Activated naive CD4-positive, alpha-beta T cell treated with anti-CD3 and anti-CD28 coated beads, Interleukin-2, amount 50 U/mL, for 72 hours (primary cell): ENCODE measurements around the gene LEF1. TPM values are rescaled to one million over a fixed set of nuclear protein-coding genes. Genes with fewer than 3 reads are reported as not detected.
A peak's percentile ranks its signal among the peaks of the same experiment; 100 is the strongest.

Experiments
- ATAC-seq, 2 donors: fragments of 150-1000 bp; cut with Tn5 transposase; 2 replicates each; pipeline ENCODE4 v1.10.0; 2021; ENCODE audit warnings: mild to moderate bottlenecking in 2 of 2, moderate library complexity in 2 of 2
- DNase-seq, 2 donors: peaks; one replicate each; pipeline ENCODE4 v3.0.0; 2021 to 2022; ENCODE audit warnings: low spot score in 2 of 2
- H3K27ac Mint-ChIP-seq, 2 donors: one replicate each; pipeline ENCODE4 v1.8.0; 2022; ENCODE audit warnings: mild to moderate bottlenecking in 2 of 2, mixed read lengths in 2 of 2
- H3K36me3 Mint-ChIP-seq, 2 donors: one replicate each; pipeline ENCODE4 v1.8.0; 2022; ENCODE audit warnings: mixed read lengths in 2 of 2
- H3K9me3 Mint-ChIP-seq, 2 donors: one replicate each; pipeline ENCODE4 v1.8.0; 2022; ENCODE audit warnings: mixed read lengths in 2 of 2
- total RNA-seq, 2 donors: library from RNA; stranded (reverse); gene quantifications; one replicate each; pipeline ENCODE4 v1.2.3, GENCODE V29; 2022

Gene LEF1
- total RNA-seq, 2 donors from 2014 or later: 205 to 291 TPM

DNA sequence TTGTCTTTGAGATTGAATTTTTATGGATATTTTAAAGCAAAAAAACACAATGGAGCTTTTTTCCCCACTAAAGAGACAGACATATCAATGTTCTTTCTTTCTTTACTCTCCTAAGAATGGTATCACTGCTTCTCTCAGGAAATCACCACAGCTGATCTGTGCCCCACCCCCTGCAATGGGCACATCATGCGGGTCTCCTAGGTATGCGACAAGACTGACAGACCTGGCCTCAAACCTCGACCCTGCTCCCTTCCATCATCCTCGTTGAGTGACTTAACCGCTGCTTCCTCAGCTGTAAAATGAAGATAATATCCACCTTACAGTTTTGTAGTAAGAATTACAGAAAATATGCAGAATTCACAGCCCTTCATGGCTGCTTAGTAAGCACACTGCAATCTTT is 58.3 kb downstream of the LEF1 start:
- DNase-seq: no peak
- peak overlapping the region; percentile 90 to 93 for H3K27ac Mint-ChIP-seq
- peaks cover 20 to 52% of the 10 kb centered on the region in 2 donors for H3K36me3 Mint-ChIP-seq
- no peaks in the 10 kb centered on the region for H3K9me3 Mint-ChIP-seq
- ATAC-seq: peak in 1 of 2 donors; percentile 1

DNA sequence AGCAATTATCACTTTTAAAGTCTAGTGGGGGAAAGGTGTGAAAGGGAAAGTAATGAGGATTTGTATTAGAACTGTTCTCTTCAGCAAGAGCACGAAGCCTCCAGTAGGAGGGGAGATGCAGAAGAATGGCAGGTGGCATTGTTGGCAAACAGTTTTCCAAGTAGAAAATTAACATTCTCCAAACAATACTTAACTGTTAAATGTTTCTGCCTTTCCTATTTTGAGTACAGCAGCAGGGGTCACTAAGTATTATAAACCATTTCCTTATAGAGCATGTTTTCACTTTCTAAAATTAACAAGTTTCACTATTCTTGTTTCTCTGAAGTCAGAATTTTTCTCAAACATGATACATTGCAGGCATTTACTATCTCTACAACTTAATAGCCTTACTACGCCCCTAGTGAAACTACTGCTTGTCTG is 58.7 kb downstream of the LEF1 start:
- H3K27ac Mint-ChIP-seq: peak overlapping the region; percentile 90 to 93
- peaks cover 20 to 53% of the 10 kb centered on the region in 2 donors for H3K36me3 Mint-ChIP-seq
- no peak for DNase-seq
- peak; percentile 3 to 35 for ATAC-seq
- H3K9me3 Mint-ChIP-seq: no peaks in the 10 kb centered on the region

DNA sequence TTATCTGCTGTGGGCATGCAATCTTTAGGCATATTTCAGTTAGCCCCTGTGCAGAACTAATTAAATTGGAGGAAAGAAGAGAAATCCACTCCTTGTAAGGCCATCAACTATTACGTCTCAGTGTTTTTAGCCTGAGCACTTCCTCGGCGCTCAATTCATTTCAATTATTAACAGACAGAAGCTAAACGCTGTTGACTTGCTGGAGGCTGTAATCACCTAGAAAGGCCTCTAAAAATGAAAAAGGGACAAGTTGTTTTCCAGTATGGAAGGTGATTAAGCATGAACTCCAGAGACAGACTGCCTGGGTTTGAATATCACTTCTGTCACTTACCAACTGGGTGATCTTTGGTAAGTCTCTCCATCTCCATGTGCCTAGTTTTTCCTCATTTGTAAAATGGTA is 59.6 kb downstream of the LEF1 start:
- ATAC-seq (no peak), DNase-seq (no peak)
- no peaks in the 10 kb centered on the region for H3K9me3 Mint-ChIP-seq
- H3K36me3 Mint-ChIP-seq: peaks cover 20 to 52% of the 10 kb centered on the region in 2 donors
- peak overlapping the region; percentile 93 to 99 for H3K27ac Mint-ChIP-seq

DNA sequence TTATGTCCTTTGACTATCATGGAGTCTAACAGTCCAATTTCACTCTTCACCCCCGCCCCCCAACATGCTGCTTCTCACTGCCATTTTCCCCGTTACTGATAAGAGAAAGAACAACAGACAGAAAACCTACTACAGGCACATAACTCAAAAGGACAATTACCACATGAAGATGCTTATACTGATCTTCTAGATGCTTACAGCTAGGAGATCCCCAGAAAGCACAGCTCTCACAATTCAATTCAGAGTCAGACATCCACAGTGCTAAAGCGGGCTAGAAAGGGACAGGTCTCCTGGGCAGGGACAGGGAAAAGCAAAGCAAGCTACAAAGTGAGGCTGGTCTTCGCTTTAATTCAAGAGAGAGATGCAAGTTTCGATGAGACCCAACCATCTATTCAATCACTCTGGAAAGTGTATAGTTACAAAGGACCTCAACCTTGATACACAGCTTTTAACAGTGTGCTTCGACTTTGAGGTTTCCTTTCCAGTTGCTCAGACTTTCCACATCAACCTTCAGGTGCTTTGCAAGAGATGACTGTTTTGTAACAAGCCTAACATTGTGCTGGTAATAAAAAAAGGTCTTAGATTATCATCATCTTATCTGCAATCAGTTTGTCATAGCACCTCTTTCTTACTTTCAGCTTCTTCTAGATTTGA is 60.9 kb downstream of the LEF1 start:
- no peaks in the 10 kb centered on the region for H3K9me3 Mint-ChIP-seq
- ATAC-seq (peak; percentile 90), DNase-seq (peak in 1 of 2 donors; percentile 57)
- peaks cover 20 to 60% of the 10 kb centered on the region in 2 donors for H3K36me3 Mint-ChIP-seq
- H3K27ac Mint-ChIP-seq: peak overlapping the region; percentile 93 to 99

DNA sequence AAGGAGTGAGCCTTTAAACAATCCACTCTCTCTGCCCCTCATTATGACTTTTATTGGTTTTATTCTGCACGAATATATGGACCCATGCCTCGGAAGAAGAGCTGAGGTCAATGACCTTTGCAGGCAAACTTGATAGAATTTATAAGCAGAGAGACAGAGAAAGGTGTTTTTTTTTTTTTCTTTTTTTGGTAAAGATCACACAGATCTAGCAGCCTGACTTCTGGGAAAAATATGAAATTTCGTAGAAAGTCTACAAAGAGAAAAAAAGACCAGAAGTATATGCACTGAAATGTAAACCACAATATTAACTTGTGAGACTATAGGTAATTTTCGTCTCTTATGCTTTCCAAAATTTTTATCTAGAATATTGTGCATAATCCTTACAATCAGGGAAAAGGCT is 61.6 kb downstream of the LEF1 start:
- ATAC-seq (peak in 1 of 2 donors; percentile 2), DNase-seq (no peak)
- peak overlapping the region; percentile 93 to 99 for H3K27ac Mint-ChIP-seq
- peaks cover 20 to 62% of the 10 kb centered on the region in 2 donors for H3K36me3 Mint-ChIP-seq
- no peaks in the 10 kb centered on the region for H3K9me3 Mint-ChIP-seq

DNA sequence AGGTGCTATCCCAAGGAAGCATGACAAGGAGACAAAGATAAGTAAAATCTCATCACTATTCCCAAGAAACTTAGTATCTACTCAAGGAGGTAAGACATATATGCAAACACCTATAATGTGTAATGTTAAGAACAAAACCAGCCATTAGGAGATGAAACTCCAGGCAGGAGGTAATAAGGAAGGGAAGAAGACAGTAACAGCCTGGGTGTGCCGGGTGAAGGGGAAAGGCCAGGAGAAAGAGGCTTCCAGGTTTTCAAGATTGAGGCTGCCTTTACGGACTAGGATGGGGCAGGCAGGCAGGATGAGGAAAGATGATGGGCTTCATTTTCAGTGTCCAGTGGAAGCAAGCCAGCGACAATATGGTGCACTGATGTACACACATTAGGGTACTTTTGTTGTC is 62.5 kb downstream of the LEF1 start:
- H3K36me3 Mint-ChIP-seq: peaks cover 26 to 68% of the 10 kb centered on the region in 2 donors
- H3K9me3 Mint-ChIP-seq: no peaks in the 10 kb centered on the region
- no peak for ATAC-seq
- peak overlapping the region; percentile 93 to 99 for H3K27ac Mint-ChIP-seq
- DNase-seq: no peak

DNA sequence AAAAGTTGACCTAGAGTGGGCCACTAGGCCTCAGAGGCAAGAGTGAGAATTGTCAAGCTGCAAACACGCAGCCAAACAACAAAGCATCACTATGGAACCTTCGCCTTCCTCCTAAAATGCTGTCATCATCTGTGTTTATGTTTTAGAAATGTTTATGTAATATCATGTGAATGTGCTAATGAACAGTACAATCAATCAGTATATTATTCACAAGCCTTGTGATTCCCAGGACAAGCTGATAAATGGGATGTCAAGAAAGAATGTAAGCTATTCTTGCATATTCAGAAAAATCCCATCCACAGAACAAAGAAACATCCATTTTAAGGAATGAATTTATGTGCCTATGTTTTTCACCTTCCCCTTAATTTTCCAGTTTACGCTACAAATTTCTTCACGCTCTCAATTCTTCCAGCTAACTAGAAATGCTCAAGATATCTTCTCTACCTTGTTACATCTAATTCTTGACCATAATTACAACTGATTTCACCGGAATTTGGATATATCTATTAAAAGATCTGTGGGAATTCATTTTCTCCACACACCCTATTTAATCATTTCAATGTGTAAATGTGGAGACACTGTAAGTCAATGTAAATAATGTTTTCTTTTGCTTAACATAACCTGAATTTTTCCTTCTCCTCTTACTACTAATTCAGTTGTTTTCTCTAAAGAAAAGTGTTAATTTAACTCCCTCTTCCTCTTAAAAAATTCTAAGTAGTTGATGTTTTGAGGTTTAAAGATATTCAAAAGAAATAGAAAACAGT is 65.5 kb downstream of the LEF1 start:
- no peak for ATAC-seq
- H3K36me3 Mint-ChIP-seq: peaks cover 23 to 57% of the 10 kb centered on the region in 2 donors
- H3K27ac Mint-ChIP-seq: peak overlapping the region; percentile 34 to 87
- DNase-seq: no peak
- no peaks in the 10 kb centered on the region for H3K9me3 Mint-ChIP-seq

DNA sequence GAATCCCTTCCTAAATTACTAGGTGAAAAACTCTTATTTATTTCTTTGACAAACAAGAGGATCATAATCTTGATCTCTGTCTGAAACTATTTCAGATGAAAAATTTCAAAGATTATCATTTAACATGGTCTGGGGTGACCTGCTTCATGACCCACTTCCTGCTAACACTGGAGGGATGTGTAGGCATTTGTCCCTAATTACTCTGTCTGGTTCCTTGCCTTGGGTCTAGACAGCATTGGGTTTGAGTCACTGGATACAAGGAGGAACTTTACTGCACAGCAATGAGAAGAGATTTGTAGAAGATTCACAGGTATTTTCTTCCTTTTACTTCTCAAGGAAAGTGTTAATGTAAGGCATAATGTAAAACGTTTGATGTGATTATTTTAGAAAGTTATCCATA is 67.9 kb downstream of the LEF1 start:
- ATAC-seq (peak; percentile 16 to 71), DNase-seq (no peak)
- Mint-ChIP-seq H3K36me3 (peaks cover 17 to 67% of the 10 kb centered on the region in 2 donors), H3K9me3 (no peaks in the 10 kb centered on the region), H3K27ac (peak overlapping the region; percentile 87 to 97)

DNA sequence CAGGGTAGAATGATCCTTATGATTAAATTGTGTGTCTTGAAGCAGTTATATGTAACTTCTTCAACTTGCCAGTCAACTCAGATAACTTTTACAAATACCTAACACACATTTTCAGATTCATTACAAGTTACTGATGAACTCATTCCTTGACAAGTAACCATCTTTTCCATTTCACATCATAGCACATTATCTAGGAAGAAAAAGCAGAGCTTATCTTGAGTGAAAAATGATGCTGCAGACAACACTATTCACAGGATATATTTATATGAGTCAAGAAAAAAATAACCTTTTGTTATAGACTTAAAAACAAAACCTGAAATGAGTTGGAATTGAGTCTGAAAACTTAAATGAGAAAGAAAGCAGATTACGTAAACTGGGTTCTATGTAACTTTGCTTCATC is 68.9 kb downstream of the LEF1 start:
- ATAC-seq (peak; percentile 57 to 79), DNase-seq (no peak)
- Mint-ChIP-seq H3K27ac (peak overlapping the region; percentile 87 to 97), H3K36me3 (peaks cover 18 to 67% of the 10 kb centered on the region in 2 donors), H3K9me3 (no peaks in the 10 kb centered on the region)

DNA sequence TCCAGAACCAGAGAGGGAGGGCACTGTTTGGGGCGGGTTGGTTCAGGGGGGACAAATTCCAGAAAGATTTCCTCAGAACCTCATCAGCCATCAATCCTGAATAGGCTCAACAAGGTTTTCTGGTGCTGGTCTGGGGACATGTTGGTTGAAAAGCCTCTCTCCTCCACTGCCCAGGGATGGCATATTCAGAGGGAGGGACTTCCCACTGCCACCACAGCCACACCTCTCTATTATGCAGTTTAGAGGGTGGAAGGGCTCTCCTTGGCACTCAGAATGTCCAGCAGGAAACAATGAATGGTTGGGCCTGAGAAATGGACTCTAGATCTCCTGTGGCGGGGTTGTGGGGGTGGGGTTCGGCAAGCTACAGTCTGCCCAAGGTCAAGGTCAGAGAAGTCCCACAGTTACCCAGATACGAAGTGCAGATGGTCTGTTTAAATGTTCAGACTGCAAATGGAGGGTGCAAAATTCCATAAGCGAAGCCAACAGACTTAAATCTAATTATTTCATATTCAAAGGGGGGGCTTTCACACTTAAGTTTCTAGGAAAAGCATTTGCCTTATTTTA is 70.7 kb downstream of the LEF1 start:
- peak overlapping the region; percentile 67 to 69 for H3K27ac Mint-ChIP-seq
- ATAC-seq (peak in 1 of 2 donors; percentile 55), DNase-seq (no peak)
- no peaks in the 10 kb centered on the region for H3K9me3 Mint-ChIP-seq
- H3K36me3 Mint-ChIP-seq: peaks cover 21 to 60% of the 10 kb centered on the region in 2 donors

DNA sequence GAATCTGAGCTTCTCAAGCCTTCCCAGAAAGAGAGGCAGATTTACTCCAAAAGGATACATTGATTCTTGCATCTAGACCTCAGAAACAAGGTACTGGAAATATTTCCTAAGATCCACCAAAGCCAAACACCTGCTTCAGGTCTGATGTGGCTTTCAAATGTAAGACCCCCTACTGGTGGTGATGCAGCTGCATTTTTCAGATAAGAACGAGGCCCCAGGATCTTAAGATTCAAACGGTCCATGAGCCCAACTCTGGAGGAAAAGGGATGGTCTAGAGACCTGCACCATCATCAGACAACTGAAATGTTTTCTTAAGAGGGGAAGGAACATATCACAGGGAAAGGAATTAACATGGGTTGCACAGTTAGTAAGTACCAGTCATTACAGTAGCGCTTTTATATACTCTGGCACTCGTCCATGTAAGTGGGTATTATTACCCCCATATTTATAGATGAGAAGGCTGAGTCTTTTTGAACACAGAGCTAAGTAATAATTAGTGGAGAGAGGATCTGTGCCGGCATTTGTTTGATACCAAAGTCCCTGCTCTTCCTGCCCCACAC is 73.7 kb downstream of the LEF1 start:
- H3K27ac Mint-ChIP-seq: peak overlapping the region; percentile 67 to 81
- ATAC-seq: peak; percentile 53 to 59
- H3K9me3 Mint-ChIP-seq: no peaks in the 10 kb centered on the region
- peaks cover 8 to 48% of the 10 kb centered on the region in 2 donors for H3K36me3 Mint-ChIP-seq
- no peak for DNase-seq

DNA sequence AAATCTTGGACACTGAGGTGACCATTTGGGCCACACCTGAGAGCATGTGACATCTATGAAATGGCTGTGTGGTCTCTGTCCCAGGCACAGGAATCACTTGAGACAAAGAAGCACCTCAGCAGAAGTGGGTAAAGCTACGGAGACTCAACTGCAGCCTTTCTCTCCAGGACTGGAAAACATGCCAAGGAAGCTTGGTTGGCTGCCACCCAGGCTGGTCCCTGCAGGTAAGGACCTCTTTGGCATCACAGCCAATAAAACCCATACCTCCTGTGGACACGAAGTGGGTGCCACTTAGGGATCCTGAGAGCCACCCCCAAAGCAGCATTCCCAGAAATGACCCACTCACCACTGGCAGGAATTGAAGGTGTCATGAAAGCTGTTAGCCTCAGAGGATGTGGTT is 74.6 kb downstream of the LEF1 start:
- ATAC-seq: no peak
- peak overlapping the region; percentile 67 to 72 for H3K27ac Mint-ChIP-seq
- H3K36me3 Mint-ChIP-seq: peaks cover 8 to 49% of the 10 kb centered on the region in 2 donors
- no peaks in the 10 kb centered on the region for H3K9me3 Mint-ChIP-seq
- DNase-seq: no peak

DNA sequence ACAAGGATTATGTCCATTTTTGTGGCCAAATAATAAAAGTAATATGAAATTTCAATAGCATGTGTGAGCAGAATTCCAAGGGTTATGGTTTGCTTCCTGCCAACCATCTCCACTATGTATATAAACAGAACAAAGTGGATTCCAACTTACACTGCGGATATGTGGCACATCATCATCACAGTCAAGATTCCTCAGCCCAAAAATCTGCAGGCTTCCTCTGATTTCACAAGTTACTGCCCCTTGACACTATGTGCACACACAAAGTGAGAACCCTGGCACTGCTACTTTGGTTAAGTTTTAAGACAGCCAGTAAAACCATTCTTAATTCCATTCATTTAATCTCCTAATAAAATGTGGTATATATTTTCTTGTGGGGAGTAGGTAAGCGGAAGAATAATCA is 76.4 kb downstream of the LEF1 start:
- Mint-ChIP-seq H3K36me3 (peaks cover 13 to 54% of the 10 kb centered on the region in 2 donors), H3K27ac (peak overlapping the region; percentile 67 to 94), H3K9me3 (no peaks in the 10 kb centered on the region)
- ATAC-seq (no peak), DNase-seq (no peak)

DNA sequence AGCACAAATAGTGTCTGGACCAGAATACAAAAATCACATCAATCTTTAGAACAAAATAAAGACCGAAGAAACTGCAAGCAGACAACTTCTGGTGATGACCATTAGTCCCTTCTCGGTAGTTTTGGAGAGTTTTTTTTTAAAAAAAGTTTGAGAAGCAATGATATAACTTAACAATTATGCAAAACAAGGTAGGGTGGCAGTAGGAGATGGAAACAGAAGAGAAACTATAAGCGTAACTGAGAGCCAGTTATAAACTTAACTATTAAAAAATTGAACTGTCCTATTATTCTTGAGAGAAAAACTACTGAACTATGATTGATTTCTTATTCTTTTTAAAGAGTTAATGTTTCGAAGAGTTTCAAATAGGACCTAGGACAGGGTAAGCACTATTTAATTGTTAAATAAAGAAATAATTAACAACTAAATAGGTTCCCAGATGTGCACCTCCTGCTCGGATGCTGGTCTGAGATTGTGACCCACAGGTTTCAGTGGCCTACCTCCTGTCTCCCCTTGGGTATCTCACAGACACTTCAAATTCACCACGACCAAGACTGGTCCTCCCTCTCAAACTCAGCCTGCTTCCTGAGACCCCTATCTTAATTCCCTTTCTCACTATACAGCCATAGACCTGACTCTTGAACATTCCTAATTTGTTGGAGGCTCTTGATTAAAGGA is 81.3 kb downstream of the LEF1 start:
- ATAC-seq (no peak), DNase-seq (no peak)
- Mint-ChIP-seq H3K27ac (peak overlapping the region; percentile 36 to 58), H3K9me3 (no peaks in the 10 kb centered on the region), H3K36me3 (peaks cover 13 to 52% of the 10 kb centered on the region in 2 donors)

DNA sequence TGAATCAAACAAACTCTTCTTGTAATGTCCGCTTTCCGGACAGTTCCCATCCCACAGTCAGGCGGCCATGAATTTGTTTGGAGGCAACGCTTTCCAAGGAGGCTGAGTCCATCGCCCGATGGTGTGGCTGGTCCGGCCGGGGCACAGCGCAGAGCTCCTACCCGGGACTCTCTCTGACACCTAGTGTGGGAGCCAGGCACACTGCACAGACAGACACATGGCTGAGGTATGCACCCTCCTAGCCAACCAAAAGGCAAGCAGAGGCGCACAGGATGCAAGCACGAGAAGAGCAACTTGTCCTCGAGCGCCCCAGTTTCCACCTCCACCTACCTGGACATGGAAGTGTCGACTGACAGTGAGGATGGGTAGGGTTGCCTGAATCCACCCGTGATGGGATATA is 87.5 kb downstream of the LEF1 start:
- DNase-seq: no peak
- Mint-ChIP-seq H3K9me3 (no peaks in the 10 kb centered on the region), H3K27ac (peak overlapping the region; percentile 81 to 94), H3K36me3 (peaks cover 21 to 54% of the 10 kb centered on the region in 2 donors)
- peak; percentile 66 to 68 for ATAC-seq

DNA sequence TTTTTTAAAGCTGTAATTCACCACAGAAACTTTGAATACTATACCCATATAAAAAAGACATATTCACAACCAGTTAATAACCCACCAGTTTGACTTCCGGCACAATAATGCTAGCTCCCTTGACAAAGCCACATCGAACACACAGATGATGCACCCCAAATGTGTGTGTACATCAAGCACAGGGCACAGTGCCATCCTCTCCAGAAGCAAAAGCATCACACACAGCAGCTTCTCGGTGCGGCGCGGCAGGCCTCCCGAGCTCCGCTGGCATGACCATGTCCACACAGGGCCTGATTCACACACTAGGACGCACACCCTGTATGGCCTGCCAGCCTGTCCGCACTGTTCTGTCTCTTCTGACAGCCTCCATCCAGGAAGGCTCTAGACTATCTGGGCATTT is 88.0 kb downstream of the LEF1 start:
- no peaks in the 10 kb centered on the region for H3K9me3 Mint-ChIP-seq
- ATAC-seq (peak; percentile 58 to 75), DNase-seq (peak in 1 of 2 donors; percentile 33)
- peaks cover 21 to 54% of the 10 kb centered on the region in 2 donors for H3K36me3 Mint-ChIP-seq
- peak overlapping the region; percentile 81 to 94 for H3K27ac Mint-ChIP-seq
